Measurements from ENCODE around the gene CHRNA9. TPM values are rescaled to one million over a fixed set of nuclear protein-coding genes. Genes with fewer than 3 reads are reported as not detected.

Gene CHRNA9
- total and polyA plus RNA-seq, 9 donors = 0.13 TPM; not detected in 8

- no peaks in the 10 kb centered on the region for H3K9me3 ChIP-seq
- no peaks in the 10 kb centered on the region for H3K27me3 ChIP-seq
- intact Hi-C loops (cut with DNase I) = loop anchor here in 1 of 4 donors (10.0 kb wide), 1 partner anchor 145 kb away; no protein-coding TSS in a partner anchor
- no peak overlapping the region for H3K4me3 ChIP-seq
- no peaks in the 10 kb centered on the region for H3K36me3 ChIP-seq
- no peaks in the 10 kb centered on the region for H3K4me1 ChIP-seq (ENCODE audit: insufficient read depth)
- 72 to 82% (median 78%) methylated on average over 3 of the region's 3 CpGs for WGBS, 3 donors
- no peak overlapping the region for H3K27ac ChIP-seq
- DNase-seq = no peak
- no peak for TF ChIP-seq POLR2A (IDR thresholded peaks at IDR 0.05)
- no peak for TF ChIP-seq CTCF (IDR thresholded peaks at IDR 0.05)
- TF ChIP-seq EP300 (IDR thresholded peaks at IDR 0.05) = no peak
Measured at GRCh38 chr4:40299811-40300292, 35.3 kb upstream of the CHRNA9 start.

GRCh38 chr4:40300371-40301162, 34.6 kb upstream of the CHRNA9 start:
- H3K4me3 ChIP-seq = no peak overlapping the region
- no peaks in the 10 kb centered on the region for H3K27me3 ChIP-seq
- no peaks in the 10 kb centered on the region for H3K36me3 ChIP-seq
- H3K4me1 ChIP-seq (ENCODE audit: insufficient read depth) = no peaks in the 10 kb centered on the region
- H3K9me3 ChIP-seq = no peaks in the 10 kb centered on the region
- WGBS, 3 donors = 87 to 91% (median 90%) methylated on average over 9 of the region's 9 CpGs
- no peak for DNase-seq
- intact Hi-C loops (cut with DNase I) = loop anchor here in 1 of 4 donors (10.0 kb wide), 1 partner anchor 146 kb away; no protein-coding TSS in a partner anchor
- H3K27ac ChIP-seq = no peak overlapping the region
- TF ChIP-seq POLR2A (IDR thresholded peaks at IDR 0.05) (no peak), EP300 (IDR thresholded peaks at IDR 0.05) (no peak)

- DNase-seq = no peak
- Histone ChIP-seq H3K27ac (no peak overlapping the region), H3K27me3 (no peaks in the 10 kb centered on the region), H3K4me3 (no peak overlapping the region), H3K36me3 (no peaks in the 10 kb centered on the region), H3K4me1 (ENCODE audit: insufficient read depth) (no peaks in the 10 kb centered on the region), H3K9me3 (no peaks in the 10 kb centered on the region)
- no peak for TF ChIP-seq EP300 (IDR thresholded peaks at IDR 0.05)
- 67 to 81% (median 72%) methylated on average over 7 of the region's 7 CpGs for WGBS, 3 donors
- intact Hi-C loops (cut with DNase I) = loop anchor here in 1 of 4 donors (10.0 kb wide), 1 partner anchor 147 kb away; no protein-coding TSS in a partner anchor
Measured at GRCh38 chr4:40301603-40302002, 33.5 kb upstream of the CHRNA9 start.

- no peaks in the 10 kb centered on the region for H3K27me3 ChIP-seq
- 94 to 97% (median 97%) methylated on average over 2 of the region's 2 CpGs for WGBS, 3 donors
- no peaks in the 10 kb centered on the region for H3K36me3 ChIP-seq
- no peak overlapping the region for H3K27ac ChIP-seq
- H3K9me3 ChIP-seq = no peaks in the 10 kb centered on the region
- TF ChIP-seq CTCF (IDR thresholded peaks at IDR 0.05) = no peak
- no peak for TF ChIP-seq POLR2A (IDR thresholded peaks at IDR 0.05)
- TF ChIP-seq EP300 (IDR thresholded peaks at IDR 0.05) = no peak
- DNase-seq = no peak
- intact Hi-C loops (cut with DNase I) = loop anchor here in 1 of 4 donors (10.0 kb wide), 1 partner anchor 149 kb away; no protein-coding TSS in a partner anchor
- no peak overlapping the region for H3K4me3 ChIP-seq
- H3K4me1 ChIP-seq (ENCODE audit: insufficient read depth) = no peaks in the 10 kb centered on the region
Measured at GRCh38 chr4:40303751-40304150, 31.4 kb upstream of the CHRNA9 start.

- H3K4me3 ChIP-seq = no peak overlapping the region
- H3K36me3 ChIP-seq = no peaks in the 10 kb centered on the region
- H3K4me1 ChIP-seq (ENCODE audit: insufficient read depth) = no peaks in the 10 kb centered on the region
- H3K9me3 ChIP-seq = no peaks in the 10 kb centered on the region
- WGBS, 3 donors = 77 to 88% (median 87%) methylated on average over 13 of the region's 13 CpGs
- no peaks in the 10 kb centered on the region for H3K27me3 ChIP-seq
- no peak for DNase-seq
- intact Hi-C loops (cut with DNase I) = loop anchor here in 2 of 4 donors (5.0 to 10.0 kb wide), 3 partner anchors 148 to 248 kb away; partner anchors contain the start of gene N4BP2 (in 1 of the 2)
- TF ChIP-seq CTCF (IDR thresholded peaks at IDR 0.05) (no peak), EP300 (IDR thresholded peaks at IDR 0.05) (no peak), POLR2A (IDR thresholded peaks at IDR 0.05) (no peak)
- H3K27ac ChIP-seq = no peak overlapping the region
Measured at GRCh38 chr4:40305328-40306170, 29.6 kb upstream of the CHRNA9 start.

All from ovary (tissue), 9 donors.